ENCODE results near the gene OLFM3. TPM values are rescaled to one million over a fixed set of nuclear protein-coding genes. Genes with fewer than 3 reads are reported as not detected.

Gene OLFM3
- total RNA-seq, 4 donors from 2014 or later = 1.2 TPM; not detected in 3

- intact Hi-C loops (cut with DNase I; ENCODE audit: low total_unique reads) = no loop called here
- Histone ChIP-seq H3K27me3 (no peaks in the 10 kb centered on the region), H3K9me3 (no peaks in the 10 kb centered on the region), H3K4me3 (no peak overlapping the region), H3K4me1 (no peaks in the 10 kb centered on the region), H3K27ac (no peak overlapping the region), H3K36me3 (no peaks in the 10 kb centered on the region)
- DNase-seq = no peak
- TF ChIP-seq POLR2A (IDR thresholded peaks at IDR 0.05) = no peak
- TF ChIP-seq, protein P1, sequence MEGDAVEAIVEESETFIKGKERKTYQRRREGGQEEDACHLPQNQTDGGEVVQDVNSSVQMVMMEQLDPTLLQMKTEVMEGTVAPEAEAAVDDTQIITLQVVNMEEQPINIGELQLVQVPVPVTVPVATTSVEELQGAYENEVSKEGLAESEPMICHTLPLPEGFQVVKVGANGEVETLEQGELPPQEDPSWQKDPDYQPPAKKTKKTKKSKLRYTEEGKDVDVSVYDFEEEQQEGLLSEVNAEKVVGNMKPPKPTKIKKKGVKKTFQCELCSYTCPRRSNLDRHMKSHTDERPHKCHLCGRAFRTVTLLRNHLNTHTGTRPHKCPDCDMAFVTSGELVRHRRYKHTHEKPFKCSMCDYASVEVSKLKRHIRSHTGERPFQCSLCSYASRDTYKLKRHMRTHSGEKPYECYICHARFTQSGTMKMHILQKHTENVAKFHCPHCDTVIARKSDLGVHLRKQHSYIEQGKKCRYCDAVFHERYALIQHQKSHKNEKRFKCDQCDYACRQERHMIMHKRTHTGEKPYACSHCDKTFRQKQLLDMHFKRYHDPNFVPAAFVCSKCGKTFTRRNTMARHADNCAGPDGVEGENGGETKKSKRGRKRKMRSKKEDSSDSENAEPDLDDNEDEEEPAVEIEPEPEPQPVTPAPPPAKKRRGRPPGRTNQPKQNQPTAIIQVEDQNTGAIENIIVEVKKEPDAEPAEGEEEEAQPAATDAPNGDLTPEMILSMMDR (IDR thresholded peaks at IDR 0.05) = no peak
These were observed 89.5 kb downstream of the OLFM3 start for GRCh38 chr1:101907264-101907663.

GRCh38 chr1:101905283-101905835 is 91.4 kb downstream of the OLFM3 start:
- TF ChIP-seq POLR2A (IDR thresholded peaks at IDR 0.05) = no peak
- TF ChIP-seq, protein P1 (IDR thresholded peaks at IDR 0.05) = no peak
- Histone ChIP-seq H3K4me3 (no peak overlapping the region), H3K9me3 (no peaks in the 10 kb centered on the region), H3K4me1 (no peaks in the 10 kb centered on the region), H3K27me3 (no peaks in the 10 kb centered on the region), H3K36me3 (no peaks in the 10 kb centered on the region), H3K27ac (no peak overlapping the region)
- intact Hi-C loops (cut with DNase I; ENCODE audit: low total_unique reads) = no loop called here
- DNase-seq = no peak

- intact Hi-C loops (cut with DNase I; ENCODE audit: low total_unique reads) = no loop called here
- DNase-seq = no peak
- H3K27me3 ChIP-seq = no peaks in the 10 kb centered on the region
- H3K27ac ChIP-seq = no peak overlapping the region
- no peaks in the 10 kb centered on the region for H3K4me1 ChIP-seq
- TF ChIP-seq POLR2A (IDR thresholded peaks at IDR 0.05) = no peak
- TF ChIP-seq, protein P1 (IDR thresholded peaks at IDR 0.05) = no peak
- H3K4me3 ChIP-seq = no peak overlapping the region
- H3K9me3 ChIP-seq = no peaks in the 10 kb centered on the region
- no peaks in the 10 kb centered on the region for H3K36me3 ChIP-seq
These were observed 94.5 kb downstream of the OLFM3 start for GRCh38 chr1:101902199-101902598.

DNA sequence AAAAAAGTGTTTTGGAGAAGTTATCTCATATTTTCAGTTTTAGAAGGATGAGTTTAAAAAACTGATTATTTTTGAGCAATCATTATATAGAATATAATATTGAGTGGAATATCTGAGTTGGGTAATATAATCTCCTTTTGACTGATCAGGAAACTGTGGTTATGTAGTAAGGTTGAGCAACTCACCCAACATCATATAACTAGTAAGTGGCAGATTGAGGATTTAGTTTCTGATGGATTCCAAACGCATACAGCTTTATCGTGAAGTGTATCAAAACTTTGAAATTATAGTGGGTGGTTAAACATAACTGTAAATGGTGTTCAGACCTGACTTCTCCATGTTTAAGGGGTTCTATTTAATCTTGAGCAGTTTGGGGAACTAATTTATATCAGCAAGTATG is 98.6 kb downstream of the OLFM3 start:
- Histone ChIP-seq H3K27me3 (no peaks in the 10 kb centered on the region), H3K27ac (no peak overlapping the region), H3K4me3 (no peak overlapping the region), H3K9me3 (no peaks in the 10 kb centered on the region), H3K36me3 (no peaks in the 10 kb centered on the region), H3K4me1 (no peaks in the 10 kb centered on the region)
- DNase-seq = no peak
- TF ChIP-seq, protein P1 (IDR thresholded peaks at IDR 0.05) = no peak
- TF ChIP-seq POLR2A (IDR thresholded peaks at IDR 0.05) = no peak
- intact Hi-C loops (cut with DNase I; ENCODE audit: low total_unique reads) = no loop called here

DNA sequence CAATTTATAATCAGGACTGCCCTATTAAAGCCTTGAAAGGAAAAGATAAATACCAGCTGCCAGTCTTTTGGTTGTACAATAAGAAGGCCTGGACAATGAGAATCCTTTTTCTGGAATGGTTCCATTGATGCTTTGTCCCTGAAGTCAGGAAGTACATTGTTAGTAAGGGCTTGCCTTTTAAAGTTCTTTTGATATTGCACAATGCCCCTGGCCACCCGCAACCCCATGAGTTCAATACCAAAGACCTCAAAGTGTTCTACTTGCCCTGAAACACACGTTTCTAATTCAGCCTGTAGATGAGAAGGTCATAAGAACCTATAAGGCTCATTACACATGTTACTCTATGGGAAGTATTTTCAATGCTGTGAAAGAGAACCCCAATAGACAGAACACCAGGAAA is 112.1 kb downstream of the OLFM3 start:
- Histone ChIP-seq H3K27ac (no peak overlapping the region), H3K27me3 (no peaks in the 10 kb centered on the region), H3K4me1 (no peaks in the 10 kb centered on the region), H3K4me3 (no peak overlapping the region), H3K9me3 (no peaks in the 10 kb centered on the region), H3K36me3 (no peaks in the 10 kb centered on the region)
- intact Hi-C loops (cut with DNase I; ENCODE audit: low total_unique reads) = no loop called here
- TF ChIP-seq, protein P1 (IDR thresholded peaks at IDR 0.05) = no peak
- no peak for TF ChIP-seq POLR2A (IDR thresholded peaks at IDR 0.05)
- DNase-seq = no peak

Data from uterus (tissue), 4 donors.